ENCODE results near the gene FOXP1.

- TF ChIP-seq, protein P1, sequence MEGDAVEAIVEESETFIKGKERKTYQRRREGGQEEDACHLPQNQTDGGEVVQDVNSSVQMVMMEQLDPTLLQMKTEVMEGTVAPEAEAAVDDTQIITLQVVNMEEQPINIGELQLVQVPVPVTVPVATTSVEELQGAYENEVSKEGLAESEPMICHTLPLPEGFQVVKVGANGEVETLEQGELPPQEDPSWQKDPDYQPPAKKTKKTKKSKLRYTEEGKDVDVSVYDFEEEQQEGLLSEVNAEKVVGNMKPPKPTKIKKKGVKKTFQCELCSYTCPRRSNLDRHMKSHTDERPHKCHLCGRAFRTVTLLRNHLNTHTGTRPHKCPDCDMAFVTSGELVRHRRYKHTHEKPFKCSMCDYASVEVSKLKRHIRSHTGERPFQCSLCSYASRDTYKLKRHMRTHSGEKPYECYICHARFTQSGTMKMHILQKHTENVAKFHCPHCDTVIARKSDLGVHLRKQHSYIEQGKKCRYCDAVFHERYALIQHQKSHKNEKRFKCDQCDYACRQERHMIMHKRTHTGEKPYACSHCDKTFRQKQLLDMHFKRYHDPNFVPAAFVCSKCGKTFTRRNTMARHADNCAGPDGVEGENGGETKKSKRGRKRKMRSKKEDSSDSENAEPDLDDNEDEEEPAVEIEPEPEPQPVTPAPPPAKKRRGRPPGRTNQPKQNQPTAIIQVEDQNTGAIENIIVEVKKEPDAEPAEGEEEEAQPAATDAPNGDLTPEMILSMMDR (IDR thresholded peaks at IDR 0.05; ENCODE audit: low read depth, low read length, poor library complexity, severe bottlenecking): no peak
- no peak for TF ChIP-seq EZH2phosphoT487 (IDR thresholded peaks at IDR 0.05; ENCODE audit: borderline replicate concordance, low read length)
Measured at GRCh38 chr3:71062037-71062932, 521.2 kb downstream of the FOXP1 start.
